WTC11 (cell line): ENCODE data around the gene TP63.

Experiments used
- CTCF ChIP-seq: fragments of 200-600 bp; IDR thresholded peaks from 2 replicates; pipeline ENCODE4 v1.8.0; 2022; ENCODE audit warnings: antibody characterized with exemption
- KAT7 ChIP-seq: sonication (generic); formaldehyde crosslinking; IDR thresholded peaks from 2 replicates; pipeline ENCODE4 v1.8.1; 2023; ENCODE audit warnings: missing genetic modification reagents, mild to moderate bottlenecking, borderline replicate concordance
- TEAD4 ChIP-seq: sonication (generic); formaldehyde crosslinking; IDR thresholded peaks from 2 replicates; pipeline ENCODE4 v1.8.0; 2022; ENCODE audit warnings: mild to moderate bottlenecking, missing genetic modification reagents

- no peak for TF ChIP-seq CTCF
- no peak for TF ChIP-seq TEAD4 (CRISPR knock-in tag)
- no peak for TF ChIP-seq KAT7
These were observed 193.6 kb downstream of the TP63 start for GRCh38 chr3:189824629-189825312.
